ENCODE data around the gene CTCF.

GRCh38 chr16:67672306-67672705 lies 110.0 kb downstream of the CTCF start:
- TF ChIP-seq CTCF (IDR thresholded peaks at IDR 0.05) (no peak), POLR2AphosphoS5 (IDR thresholded peaks at IDR 0.05; ENCODE audit: insufficient read depth in 1 of 2, low read depth in 1 of 2) (no peak)
